A549 (cell line): Measurements from ENCODE around the gene GNB4.

ENCODE experiments used
- CHD2 ChIP-seq: fragments of 150-350 bp; IDR thresholded peaks from 2 replicates; pipeline ENCODE4 v1.6.1; 2014; ENCODE audit warnings: low read length; ENCODE audit not compliant: partially characterized antibody
- ZSCAN20 ChIP-seq: fragments of 250-450 bp; sonication (Bioruptor Pico); IDR thresholded peaks from 2 replicates; pipeline ENCODE4 v1.8.0; 2022; ENCODE audit warnings: mild to moderate bottlenecking, moderate library complexity
- TF ChIP-seq, protein P1 (sequence below): fragments of >200 bp; sonication (Bioruptor Twin); formaldehyde crosslinking; IDR thresholded peaks from 3 replicates; pipeline ENCODE4 v1.5.1; 2016
- TF ChIP-seq, protein P2 (sequence below): fragments of 200-600 bp; sonication (generic); IDR thresholded peaks from 2 replicates; pipeline ENCODE4 v1.6.1; 2016; ENCODE audit warnings: antibody characterized with exemption, mild to moderate bottlenecking, moderate library complexity

DNA sequence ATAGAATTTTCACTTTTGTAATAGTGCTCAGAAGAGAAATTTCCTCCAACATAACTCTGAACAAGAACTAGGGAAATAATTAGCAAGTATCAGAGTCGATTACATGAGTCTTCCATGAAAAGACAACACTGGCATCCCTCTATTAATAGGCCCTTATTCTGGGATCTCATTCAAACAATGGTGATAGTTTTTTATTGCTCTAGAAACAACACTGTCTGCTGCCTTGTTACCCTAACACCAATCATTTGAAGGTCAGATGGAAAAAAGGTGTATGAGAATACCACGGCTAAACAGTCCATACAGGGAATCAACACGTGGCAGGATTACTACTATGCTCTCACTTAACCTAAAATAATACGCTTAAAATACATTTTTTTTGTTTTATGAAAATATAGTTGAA lies 35.9 kb downstream of the GNB4 start:
- TF ChIP-seq, protein P1, sequence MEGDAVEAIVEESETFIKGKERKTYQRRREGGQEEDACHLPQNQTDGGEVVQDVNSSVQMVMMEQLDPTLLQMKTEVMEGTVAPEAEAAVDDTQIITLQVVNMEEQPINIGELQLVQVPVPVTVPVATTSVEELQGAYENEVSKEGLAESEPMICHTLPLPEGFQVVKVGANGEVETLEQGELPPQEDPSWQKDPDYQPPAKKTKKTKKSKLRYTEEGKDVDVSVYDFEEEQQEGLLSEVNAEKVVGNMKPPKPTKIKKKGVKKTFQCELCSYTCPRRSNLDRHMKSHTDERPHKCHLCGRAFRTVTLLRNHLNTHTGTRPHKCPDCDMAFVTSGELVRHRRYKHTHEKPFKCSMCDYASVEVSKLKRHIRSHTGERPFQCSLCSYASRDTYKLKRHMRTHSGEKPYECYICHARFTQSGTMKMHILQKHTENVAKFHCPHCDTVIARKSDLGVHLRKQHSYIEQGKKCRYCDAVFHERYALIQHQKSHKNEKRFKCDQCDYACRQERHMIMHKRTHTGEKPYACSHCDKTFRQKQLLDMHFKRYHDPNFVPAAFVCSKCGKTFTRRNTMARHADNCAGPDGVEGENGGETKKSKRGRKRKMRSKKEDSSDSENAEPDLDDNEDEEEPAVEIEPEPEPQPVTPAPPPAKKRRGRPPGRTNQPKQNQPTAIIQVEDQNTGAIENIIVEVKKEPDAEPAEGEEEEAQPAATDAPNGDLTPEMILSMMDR, result no peak
- TF ChIP-seq ZSCAN20 (CRISPR knock-in tag) (no peak), CHD2 (no peak)
- TF ChIP-seq, protein P2, sequence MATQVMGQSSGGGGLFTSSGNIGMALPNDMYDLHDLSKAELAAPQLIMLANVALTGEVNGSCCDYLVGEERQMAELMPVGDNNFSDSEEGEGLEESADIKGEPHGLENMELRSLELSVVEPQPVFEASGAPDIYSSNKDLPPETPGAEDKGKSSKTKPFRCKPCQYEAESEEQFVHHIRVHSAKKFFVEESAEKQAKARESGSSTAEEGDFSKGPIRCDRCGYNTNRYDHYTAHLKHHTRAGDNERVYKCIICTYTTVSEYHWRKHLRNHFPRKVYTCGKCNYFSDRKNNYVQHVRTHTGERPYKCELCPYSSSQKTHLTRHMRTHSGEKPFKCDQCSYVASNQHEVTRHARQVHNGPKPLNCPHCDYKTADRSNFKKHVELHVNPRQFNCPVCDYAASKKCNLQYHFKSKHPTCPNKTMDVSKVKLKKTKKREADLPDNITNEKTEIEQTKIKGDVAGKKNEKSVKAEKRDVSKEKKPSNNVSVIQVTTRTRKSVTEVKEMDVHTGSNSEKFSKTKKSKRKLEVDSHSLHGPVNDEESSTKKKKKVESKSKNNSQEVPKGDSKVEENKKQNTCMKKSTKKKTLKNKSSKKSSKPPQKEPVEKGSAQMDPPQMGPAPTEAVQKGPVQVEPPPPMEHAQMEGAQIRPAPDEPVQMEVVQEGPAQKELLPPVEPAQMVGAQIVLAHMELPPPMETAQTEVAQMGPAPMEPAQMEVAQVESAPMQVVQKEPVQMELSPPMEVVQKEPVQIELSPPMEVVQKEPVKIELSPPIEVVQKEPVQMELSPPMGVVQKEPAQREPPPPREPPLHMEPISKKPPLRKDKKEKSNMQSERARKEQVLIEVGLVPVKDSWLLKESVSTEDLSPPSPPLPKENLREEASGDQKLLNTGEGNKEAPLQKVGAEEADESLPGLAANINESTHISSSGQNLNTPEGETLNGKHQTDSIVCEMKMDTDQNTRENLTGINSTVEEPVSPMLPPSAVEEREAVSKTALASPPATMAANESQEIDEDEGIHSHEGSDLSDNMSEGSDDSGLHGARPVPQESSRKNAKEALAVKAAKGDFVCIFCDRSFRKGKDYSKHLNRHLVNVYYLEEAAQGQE, result no peak
